ENCODE data around the gene SNX21.
"Not testable (repeated sequence)": the region's sequence is repeated elsewhere in the genome, so short reads cannot be mapped to it uniquely, and the experiment has no call there.

SNX21 gene

GRCh38 chr20:45833030-45833882 lies at the start of gene SNX21:
SNX21 (plus strand) TSS chr20:45833799; CDS start chr20:45833920, 121 bp downstream.
- no peak for DNase-seq

DNA sequence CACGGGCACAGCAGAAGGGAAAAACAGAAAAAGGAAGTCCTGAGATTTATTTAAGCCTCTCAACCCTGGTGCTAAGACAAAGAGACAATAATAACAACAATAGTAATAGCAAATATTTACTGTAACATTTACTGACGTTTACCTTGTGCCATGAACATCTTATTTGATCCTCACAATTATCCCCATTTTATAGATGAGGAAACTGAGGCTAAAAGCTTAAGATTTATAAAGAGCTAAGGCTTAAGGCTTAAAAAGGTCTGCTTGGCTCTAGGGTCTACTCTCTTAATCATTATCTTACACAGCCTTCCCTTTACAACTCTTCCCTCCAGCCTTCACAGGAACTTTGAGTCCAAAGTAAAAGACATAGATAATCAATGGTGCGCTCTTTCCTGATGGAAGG lies 45.2 kb upstream of the SNX21 start:
- no peak for DNase-seq

DNA sequence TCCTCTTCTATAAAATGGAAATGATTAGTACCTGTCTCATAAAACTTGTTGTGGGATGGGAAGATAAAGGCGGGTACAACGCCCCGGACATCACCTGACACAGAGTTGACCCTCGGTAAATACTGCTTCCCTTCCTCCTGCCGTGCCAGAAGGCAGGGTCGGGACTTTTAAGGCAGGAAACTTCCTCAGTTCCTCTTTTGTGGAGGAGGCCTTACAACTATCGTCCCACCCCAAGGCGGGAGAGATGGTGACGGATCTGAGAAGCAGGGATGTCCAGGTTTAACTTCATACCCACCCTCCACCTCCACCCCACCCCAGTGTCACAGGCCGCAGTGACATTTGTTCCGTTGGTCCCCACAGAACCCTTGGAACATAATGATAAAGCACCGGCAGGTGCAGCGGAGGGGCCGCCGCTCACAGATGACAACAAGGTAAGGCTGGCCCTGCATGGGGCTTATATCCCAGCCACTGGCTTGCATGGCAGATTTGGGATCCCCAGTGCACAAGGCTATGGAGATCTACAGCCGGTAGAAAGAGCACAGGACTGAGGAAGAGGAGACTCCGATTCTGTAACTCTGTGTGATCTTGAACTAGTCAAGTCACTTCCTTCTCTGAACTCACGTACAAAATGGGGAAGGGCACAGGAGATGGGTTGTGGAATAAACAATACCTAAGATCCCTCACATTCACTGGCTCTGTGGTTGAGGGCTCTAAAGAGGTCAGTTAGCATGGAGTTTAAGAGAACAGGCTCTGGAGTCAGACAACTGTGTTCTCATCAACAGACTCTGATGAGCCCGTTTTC lies 41.1 kb upstream of the SNX21 start:
- DNase-seq: no peak

GRCh38 chr20:45796337-45797065 lies 37.1 kb upstream of the SNX21 start:
- DNase-seq: no peak

DNA sequence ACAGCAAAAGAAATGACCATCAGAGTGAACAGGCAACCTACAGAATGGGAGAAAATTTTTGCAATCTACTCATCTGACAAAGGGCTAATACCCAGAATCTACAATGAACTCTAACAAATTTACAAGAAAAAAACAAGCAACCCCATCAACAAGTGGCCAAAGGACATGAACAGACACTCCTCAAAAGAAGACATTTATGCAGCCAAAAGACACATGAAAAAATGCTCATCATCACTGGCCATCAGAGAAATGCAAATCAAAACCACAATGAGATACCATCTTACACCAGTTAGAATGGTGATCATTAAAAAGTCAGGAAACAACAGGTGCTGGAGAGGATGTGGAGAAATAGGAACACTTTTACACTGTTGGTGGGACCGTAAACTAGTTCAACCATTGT lies 36.1 kb upstream of the SNX21 start:
- not testable (repeated sequence) for DNase-seq

GRCh38 chr20:45797955-45798354 lies 35.6 kb upstream of the SNX21 start:
- DNase-seq: not testable (repeated sequence)

DNA sequence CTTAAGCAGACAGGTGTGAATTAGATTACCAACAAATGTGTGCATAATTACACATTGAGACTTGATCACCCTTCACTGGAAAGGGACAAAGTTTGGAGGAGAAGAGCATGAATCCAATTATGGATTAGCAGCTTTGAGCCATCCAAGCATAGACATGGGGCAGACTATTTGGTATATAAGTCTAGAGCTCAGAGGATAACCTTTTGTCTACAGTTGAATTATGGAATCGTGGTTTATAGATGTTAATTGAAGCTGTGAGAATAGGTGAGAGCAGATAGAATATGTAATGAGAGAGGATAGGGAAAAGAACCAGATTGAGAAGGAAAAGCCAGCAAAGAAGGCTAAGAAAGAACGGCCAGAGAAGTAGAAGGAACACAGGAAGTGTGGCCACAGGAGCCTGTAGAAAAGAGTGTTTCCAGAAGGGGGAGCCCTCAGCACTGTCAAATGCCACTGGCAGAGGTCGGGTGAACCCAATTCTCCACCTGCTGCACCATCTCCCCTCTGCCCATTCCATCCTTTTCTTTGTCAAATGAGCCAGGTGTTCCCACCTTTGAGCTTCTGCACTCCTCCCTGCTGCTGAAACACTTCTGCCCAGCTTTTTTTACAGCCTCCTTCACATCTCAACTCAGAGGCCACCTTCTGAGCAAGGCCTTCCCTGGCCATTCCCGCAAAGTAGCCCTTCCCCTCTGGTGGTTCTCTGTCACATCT lies 34.5 kb upstream of the SNX21 start:
- peak; percentile 39 for DNase-seq

DNA sequence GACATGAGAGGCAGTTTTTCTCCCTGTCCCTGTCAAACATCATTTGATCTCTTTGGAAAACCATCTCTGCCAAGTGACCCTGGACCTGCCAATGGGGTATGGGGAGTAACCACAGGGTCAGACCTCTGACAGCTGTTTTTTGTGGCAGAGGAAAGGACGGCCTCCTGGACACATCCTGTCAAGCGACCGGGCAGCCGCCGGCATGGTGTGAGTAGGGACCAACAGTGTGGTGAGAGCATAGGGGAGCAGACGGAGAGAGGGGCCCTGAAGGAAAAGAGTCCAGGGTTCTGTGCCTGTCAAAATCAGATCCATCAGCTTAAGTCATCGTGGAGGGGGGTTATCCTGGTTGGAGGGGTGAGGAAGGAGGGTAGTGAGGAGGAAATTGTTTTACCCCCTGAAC lies 31.7 kb upstream of the SNX21 start:
- DNase-seq: no peak

DNA sequence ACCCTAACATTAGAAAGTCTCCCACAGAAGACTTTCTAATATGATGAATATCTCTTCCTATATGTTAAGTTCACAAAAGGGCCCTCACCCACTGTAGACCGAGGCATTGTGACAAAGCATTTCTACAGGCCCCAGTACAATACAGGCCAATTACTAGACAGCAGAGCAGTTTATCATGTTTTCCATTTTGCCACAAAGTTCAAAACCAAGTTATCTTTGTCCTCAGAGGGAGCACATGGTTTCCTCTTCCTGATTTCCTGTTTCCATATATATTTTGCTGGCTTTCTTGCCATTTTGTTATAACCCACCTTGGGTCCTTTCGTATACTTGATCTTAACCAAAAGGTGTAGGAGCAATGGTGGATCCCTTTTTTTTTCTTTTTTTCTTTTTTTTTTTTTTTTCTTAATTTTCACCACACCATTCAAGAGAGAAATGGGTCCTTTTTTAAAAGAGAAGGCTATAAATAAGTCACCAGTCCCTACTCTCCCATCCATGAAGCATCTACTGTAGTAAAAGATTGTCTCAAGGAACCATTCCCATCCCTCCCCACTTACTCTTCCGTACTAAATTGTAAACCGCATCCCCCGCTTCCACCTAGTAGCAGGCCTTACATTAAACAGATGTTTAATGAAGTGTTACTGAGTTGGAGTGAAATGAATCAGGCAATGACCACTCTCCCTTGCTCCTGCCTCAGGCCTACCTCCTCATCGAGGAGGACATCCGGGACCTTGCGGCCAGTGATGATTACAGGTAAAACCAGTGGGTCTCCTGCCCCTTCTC lies 23.2 kb upstream of the SNX21 start:
- no peak for DNase-seq

DNA sequence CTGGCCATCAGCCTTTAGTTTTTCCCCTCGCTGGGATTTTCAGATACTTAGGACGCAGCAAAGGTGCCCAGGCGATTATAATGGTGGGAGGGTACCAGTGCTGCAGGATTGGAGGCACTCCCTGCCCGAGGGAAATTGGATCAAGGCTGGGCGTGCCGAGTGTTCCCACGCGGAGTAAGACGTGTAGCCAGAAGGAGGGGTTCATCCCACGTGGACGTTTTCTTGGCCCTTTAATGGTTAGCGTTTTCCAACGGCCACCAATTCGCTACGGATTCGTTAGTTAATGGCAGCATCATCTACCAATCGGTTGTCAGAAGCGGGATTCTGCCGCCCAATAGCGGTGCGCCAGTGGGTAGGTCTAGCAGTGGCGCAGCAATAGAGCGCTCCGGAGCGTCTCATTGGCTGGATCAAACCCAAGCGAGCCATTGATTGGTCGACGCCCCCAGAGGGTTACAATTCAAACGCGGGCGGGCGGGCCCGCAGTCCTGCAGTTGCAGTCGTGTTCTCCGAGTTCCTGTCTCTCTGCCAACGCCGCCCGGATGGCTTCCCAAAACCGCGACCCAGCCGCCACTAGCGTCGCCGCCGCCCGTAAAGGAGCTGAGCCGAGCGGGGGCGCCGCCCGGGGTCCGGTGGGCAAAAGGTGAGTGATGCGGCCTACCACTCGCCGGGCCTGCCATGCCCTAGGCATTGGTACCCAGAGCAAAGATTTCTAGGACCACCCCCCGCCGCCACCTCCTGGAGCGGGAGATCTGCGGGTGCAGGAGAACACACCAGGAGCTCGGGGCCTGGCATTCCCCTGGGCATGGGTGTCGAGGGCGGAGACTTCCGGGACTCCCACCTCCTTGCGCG lies 21.2 kb upstream of the SNX21 start, which contains the start of gene UBE2C:
UBE2C (plus strand) TSS at position 488 of the 849 bp plus-strand sequence; CDS start at position 540, 52 bp downstream.
- peak; percentile 99 for DNase-seq

DNA sequence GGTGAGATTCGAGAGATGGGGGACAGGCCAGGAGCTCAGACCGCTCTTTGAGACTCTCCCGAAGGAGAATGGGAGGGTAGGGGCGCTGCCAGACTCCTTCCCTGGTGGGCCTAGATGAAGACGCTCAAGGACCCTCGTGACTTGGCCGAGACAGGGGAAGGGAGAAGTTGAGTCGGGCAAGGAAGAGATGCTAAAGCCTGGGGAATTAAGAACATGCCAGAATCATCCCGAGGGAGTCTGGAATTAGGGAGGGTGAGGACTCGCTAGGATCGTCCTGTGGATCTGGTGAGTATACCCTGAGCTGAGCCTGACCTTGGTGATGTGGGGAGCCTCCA lies 20.6 kb upstream of the SNX21 start:
- DNase-seq: no peak

DNA sequence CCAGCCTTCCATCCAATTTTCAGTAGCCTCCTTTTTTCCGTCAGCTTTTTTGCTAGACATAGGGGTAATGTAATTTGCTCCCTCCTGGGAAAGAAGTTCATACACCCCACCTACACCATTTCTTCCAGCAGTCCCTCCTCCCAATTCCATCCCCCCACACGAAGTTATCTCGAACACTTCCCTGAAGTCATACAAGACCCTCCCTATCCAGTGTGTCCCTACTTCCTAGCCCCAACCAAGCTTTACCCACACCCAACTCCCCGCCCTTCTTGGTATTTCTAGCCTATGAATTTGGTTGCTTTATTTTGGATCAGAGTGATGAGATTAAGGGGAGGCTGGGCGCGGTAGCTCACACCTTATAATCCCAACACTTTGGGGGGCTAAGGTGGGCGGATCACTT lies 20.1 kb upstream of the SNX21 start:
- no peak for DNase-seq

- no peak for DNase-seq
These were observed 19.3 kb upstream of the SNX21 start for GRCh38 chr20:45814314-45814713.

- DNase-seq: no peak
These were observed 16.6 kb upstream of the SNX21 start for GRCh38 chr20:45816951-45817350.

- no peak for DNase-seq
These were observed 16.0 kb upstream of the SNX21 start for GRCh38 chr20:45817376-45818194.

DNA sequence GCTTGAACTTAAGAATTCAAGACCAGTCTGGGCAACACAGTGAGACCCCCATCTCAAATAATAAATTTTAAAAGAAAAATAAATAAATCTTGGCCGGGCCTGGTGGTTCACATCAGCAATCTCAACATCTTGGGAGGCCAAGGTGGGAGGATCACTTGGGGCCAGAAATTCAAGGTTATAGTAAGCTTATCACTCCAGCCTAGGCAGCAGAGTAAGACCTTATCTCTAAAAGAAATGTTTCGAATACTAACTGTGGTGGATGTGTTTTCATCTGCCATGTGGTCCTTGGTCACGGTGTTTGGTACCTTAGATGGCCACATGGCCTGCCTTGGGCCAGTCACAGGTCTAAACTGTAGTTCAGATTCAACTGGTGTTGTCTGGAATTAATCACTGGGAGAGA lies 15.4 kb upstream of the SNX21 start:
- no peak for DNase-seq

GRCh38 chr20:45819466-45819865 lies 14.1 kb upstream of the SNX21 start:
- no peak for DNase-seq

DNA sequence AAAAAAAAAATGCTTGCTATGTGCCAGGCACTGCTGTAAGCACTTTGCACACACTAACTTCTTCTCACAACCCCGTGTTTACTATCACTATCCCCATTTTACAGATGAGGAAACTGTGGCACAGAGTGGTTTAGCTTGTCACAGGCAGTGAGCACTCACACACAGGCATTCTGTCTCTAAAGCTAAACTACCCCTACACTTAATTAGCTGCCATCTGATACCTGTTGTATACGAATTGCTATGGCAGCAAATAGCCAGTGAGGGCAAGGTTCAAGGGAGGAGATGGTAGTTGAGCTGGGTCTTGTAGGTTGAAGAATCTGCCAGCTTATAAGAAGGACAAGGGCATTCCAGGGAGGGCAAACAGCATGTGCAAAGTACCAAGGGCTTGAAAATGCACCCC lies 11.7 kb upstream of the SNX21 start:
- DNase-seq: no peak

GRCh38 chr20:45822857-45823256 lies 10.7 kb upstream of the SNX21 start:
- no peak for DNase-seq

All from NCI-H2081 treated with DMSO at 0.1 percent for 48 hours (cell line).